Fibroblast of skin of right biceps (primary cell): Measurements from ENCODE around the gene EML5.

Experiments
- DNase-seq: peaks from one replicate; pipeline ENCODE4 v3.0.0-alpha.2; 2013

Gene EML5

DNA sequence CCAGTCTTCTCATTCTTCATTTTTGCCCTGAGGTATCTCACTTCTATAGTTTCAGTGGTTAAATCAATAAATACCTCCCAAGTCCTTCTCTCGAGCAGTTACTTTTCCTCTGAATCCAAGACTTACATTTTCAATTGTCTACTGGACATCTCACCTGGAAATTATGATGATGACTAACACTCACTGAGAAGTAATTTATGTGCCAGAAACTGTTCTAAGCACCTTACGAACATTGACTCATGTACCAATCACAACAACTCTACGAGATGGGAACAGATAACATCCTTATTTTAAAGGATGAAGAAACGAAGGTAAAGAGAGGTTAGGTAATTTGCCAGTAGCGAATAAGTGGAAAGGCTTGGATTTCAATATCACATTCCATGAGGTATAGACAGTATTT, 94.1 kb downstream of the EML5 start:
- DNase-seq: no peak

DNA sequence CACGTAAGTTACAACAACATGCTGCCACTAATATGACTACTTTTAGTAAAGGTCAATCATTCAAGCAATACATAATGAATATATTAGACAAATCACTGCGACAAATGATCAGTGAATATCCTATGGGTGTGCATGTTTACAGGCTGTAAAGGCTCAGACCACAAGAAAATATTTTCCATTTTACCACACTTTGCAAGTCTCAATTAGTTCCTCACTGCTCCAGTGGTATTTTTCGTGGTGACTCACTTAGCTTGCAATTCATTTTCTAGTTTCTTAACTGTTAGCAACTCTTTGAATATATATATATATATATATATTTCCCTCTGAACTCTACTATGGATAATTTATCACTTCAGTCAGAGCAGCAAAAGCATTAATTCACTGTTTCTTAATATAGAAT, 96.9 kb downstream of the EML5 start:
- peak; percentile 41 for DNase-seq

GRCh38 chr14:88688386-88688785, 104.4 kb downstream of the EML5 start:
- no peak for DNase-seq

DNA sequence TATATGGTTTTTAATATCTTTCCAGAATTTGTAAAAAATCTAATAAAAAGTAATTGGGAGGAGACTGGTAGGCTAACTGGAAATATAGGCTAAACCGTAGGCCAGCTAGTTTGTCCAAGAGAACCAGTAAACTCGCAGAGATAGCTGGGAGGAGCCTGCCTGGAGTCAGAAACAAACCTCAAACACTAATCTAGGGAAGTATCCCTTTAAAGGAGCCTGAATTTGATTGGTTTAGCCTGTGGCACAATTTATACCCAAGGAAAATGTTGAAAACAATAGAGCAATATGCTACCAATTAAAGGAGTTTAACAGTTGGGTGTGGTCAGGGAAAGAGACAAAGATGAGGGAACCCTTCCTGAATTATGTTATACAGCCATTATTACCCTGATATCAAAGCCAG, 109.6 kb downstream of the EML5 start:
- no peak for DNase-seq

DNA sequence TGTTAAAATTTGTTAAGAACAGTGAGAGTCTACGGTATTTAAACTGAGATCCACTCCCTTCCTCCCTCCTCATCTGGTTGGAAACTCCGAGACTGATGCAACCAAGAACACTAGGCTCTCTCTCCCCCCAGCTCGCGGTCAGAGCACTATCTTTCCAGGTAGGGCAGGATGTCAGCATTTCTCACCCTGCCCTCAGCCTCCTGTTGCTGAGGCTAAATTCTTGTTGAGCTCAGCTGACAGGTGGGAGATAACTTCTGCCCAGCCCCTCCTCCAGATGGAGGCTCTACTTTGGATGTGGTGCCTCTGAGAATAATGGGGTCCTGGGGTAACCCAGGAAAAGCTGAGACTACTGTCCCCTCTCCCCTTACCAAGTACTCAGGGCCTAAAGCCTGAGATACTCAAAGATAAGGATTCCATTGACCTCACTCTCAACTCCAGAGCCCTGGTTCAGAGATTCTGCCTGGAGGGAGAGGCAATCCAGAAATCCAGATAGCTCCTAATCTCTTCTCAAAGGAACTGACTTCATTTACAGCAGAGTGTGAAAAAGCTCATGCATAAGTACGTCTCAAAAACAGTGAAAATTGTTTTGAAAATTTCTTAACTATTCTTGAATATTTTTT, 110.1 kb downstream of the EML5 start:
- no peak for DNase-seq

- no peak for DNase-seq
These were observed 110.8 kb downstream of the EML5 start for GRCh38 chr14:88681755-88682494.

DNA sequence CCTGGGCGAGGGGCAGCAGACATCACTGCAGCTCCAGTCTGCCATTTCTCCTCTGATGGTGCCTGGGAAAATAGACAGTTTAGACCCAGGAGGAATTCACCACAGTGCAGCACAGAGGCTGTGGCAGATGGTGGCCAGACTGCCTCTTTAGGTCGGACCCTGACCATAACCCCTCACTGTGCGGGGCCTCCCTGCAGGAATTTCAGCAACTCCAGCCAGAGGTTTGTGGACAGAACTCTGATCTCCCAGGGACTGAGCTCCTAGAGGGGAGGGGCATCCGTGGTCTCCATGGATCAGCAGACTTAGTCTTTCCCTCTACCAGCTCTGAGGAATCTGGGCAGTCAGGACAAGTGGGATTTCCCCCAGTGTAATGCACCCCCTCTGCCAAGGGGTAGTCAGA, 123.4 kb downstream of the EML5 start:
- no peak for DNase-seq

DNA sequence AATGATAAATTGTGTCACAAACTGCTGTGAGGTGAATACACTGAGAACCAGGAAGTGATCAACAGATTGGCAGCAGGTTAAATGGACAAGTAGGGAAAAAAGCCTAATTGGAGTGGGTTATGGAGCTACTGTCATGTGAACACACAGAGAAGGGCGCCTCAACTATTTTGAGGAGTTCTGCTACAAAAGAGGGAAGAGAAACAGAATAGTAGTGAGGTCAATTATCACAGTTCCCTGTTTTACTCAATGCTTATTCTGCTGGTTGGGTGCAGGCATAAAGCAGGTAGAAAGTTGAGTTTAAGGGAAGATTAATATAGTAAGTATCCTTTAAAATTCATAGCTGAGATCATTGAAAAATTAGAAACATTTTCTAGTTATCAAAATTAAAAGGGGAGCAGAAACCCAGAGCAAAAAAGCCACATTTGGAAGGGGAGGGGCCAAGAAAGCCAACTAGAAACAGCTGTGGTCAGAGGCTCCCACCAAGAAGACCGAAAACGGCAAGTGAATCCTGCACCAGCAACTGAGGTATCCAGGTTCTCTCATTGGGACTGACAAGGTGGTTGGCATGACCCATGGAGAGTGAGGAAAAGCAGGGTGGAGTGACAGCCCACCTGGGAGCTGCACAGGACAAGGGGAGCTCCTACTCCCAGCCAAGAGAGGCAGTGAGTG, 124.2 kb downstream of the EML5 start:
- DNase-seq: no peak

- peak; percentile 72 for DNase-seq
These were observed 125.0 kb downstream of the EML5 start for GRCh38 chr14:88667555-88668273.

GRCh38 chr14:88660056-88660455, 132.7 kb downstream of the EML5 start:
- peak; percentile 33 for DNase-seq

DNA sequence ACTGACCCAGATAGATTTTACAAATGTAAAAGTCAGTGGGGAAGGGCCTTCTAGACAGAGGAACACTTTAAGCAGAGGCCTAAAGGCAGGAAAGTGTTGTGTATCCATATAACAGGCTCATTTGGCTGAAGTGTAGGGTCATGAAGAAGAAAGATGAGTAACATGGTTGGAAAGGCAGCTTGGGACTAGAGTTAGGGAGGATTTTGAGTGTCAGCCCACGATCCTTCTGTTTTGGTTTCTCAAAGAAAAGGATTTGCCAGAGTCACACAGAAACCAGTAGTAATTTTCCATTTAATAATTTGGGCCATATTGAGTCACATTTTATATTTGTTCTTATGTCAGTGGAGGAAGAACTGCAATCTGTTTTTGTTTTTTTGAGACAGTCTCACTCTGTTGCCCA, 153.5 kb downstream of the EML5 start:
- DNase-seq: no peak

DNA sequence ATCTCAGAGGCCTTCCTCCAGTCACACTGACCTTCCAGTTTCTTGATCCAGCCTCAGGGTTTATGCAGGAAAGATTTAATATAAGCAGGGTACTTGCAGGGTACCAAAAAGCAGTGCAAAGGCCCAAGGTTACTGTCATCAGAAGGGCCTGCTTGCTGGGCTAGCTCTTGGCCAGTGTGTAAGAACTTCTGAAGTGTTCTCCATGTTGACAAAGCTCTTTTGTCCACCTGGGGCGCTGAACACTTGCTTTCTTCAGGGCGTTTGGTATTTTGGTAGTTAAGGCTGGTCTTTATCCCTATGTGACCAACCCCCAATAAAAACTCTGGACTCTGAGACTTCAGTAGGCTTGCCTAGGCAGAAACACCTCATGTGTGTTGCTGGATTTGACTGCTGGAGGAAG, 160.2 kb downstream of the EML5 start:
- DNase-seq: no peak

DNA sequence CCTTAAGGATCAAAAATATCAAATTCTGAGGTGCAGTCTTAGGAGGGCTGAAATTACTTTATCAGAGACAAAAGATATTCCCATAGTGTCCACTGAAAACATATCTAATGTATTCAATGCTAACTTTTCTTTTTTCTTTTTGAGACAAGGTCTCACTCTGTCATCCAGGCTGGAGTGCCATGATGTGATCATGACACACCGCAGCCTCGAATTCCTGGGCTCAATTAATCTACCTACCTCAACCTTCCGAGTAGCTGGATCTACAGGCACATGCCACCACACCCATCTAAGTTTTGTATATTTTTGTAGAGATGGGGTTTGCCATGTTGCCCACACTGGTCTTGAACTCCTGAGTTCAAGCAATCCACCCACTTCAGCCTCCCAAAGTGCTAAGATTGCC, 161.7 kb downstream of the EML5 start:
- no peak for DNase-seq

GRCh38 chr14:88630565-88630964, 162.2 kb downstream of the EML5 start:
- DNase-seq: peak; percentile 37

GRCh38 chr14:88628462-88628861, 164.3 kb downstream of the EML5 start:
- no peak for DNase-seq

DNA sequence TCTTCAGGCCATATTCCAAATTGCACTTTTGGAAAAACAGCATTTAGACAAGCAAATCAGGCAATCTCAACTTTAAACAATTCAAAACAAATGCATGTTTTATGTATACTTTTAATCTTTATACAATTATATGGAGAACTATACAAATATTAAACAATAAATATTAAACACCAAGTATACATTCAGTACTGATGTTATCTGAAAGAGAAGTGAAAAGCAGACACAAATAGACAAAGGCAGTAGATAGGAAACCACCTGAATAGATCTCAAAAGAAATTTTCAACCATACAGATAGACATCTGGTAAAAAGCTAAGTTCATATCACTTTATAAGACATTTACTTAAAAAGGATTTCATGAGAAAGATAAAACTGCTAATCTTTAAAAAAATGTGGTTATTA, 164.7 kb downstream of the EML5 start:
- DNase-seq: no peak

GRCh38 chr14:88625671-88626070, 167.1 kb downstream of the EML5 start:
- DNase-seq: no peak

GRCh38 chr14:88621100-88621499, 171.7 kb downstream of the EML5 start:
- DNase-seq: no peak

- no peak for DNase-seq
These were observed 174.3 kb downstream of the EML5 start for GRCh38 chr14:88618476-88618875.

DNA sequence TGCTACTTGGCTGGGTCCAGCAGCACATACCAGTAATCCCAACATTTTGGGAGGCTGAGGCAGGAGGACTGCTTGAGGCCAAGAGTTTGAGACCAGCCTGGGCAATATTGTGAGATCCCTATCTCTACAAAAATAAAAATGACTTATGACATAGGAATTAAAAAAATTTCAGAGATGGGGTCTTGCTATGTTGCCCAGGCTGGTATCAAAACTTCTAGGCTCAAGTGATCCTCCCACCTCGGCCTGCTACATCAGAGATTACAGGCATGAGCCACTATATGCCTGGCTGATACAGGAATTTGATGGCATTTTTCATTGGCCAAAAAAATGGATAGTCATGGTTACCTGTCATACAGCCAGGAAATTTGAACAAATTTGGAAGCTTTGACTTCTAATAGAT, 175.3 kb downstream of the EML5 start:
- DNase-seq: no peak

DNA sequence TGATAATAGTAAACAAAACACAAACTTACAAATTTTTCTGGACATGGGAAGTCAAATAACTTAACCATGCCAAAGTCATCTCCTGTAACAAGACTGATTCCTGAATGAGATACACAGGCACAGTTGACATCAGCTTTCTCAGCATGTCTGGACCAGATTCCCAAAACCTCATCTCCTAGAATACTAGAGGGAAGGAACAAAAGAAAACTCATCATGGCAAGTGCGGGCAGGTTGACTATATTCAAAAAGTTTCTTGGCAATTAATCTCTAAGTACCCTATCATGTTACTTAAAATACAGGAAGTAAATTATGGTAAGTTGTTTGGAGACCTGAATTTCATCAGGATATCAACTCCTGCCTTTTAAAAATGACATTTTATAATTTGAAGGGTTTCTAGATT, 176.1 kb downstream of the EML5 start:
- no peak for DNase-seq

DNA sequence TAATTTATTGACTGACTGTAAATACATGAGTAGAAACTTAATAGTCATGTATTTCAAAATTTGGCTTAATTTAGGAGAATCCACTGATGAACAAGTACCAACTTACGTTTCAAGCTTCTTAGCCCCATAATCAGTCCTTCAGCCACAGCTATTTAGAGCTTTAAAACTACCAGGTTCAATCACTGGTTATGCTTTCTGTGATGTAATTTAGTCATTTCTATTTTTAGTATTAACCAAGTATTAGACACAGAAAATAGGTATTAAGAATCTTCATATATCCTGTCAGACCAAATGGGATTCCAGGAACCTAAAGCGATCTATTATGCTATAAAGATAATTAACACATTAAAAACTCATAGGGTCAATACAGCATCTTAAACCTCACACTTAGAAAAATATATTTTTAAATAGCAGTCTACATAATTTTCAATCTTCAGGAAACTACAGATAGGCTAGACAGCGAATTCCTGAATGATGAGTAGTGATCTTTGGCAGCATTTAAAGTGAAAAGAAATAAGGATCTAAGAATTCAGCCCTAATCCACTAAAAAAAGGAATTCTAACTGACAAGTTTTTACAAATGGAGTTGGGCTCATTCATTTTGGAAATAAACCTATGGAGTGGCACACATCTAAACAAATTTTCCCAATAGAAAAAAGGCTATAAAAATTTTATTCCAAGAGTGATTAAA, 178.4 kb downstream of the EML5 start:
- peak; percentile 82 for DNase-seq

- DNase-seq: peak; percentile 33
These were observed 179.2 kb downstream of the EML5 start for GRCh38 chr14:88613552-88614010.
